Measurements from ENCODE around the gene AP5B1. TPM values are rescaled to one million over a fixed set of nuclear protein-coding genes. Genes with fewer than 3 reads are reported as not detected.
"Not testable (repeated sequence)": the region's sequence is repeated elsewhere in the genome, so short reads cannot be mapped to it uniquely, and the experiment has no call there.

Gene AP5B1
- total RNA-seq, 2 experiments from 2014 or later = 12.9 to 25.6 TPM

DNA sequence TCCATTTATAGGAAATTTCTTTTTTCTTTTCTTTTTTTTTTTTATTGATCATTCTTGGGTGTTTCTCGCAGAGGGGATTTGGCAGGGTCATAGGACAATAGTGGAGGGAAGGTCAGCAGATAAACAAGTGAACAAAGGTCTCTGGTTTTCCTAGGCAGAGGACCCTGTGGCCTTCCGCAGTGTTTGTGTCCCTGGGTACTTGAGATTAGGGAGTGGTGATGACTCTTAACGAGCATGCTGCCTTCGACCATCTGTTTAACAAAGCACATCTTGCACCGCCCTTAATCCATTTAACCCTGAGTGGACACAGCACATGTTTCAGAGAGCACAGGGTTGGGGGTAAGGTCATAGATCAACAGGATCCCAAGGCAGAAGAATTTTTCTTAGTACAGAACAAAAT, 18.6 kb downstream of the AP5B1 start:
- H3K4me3 ChIP-seq (ENCODE audit: low read depth, low read length, poor library complexity, severe bottlenecking); DNase-seq (ENCODE audit: low spot score); H3K4me2 ChIP-seq (ENCODE audit: low read length); H3K4me1 ChIP-seq (ENCODE audit: insufficient read depth, low read length, poor library complexity, severe bottlenecking); H3K27ac ChIP-seq (ENCODE audit: low read depth, low read length, poor library complexity, severe bottlenecking); intact Hi-C loops (cut with micrococcal nuclease; ENCODE audit: unreplicated experiment); POLR2A ChIA-PET; H4K20me1 ChIP-seq (ENCODE audit: insufficient read depth, low read length); H3K9me3 ChIP-seq (ENCODE audit: low read length); BruUV-seq (replicated peaks); CTCF ChIA-PET (ENCODE audit: unreplicated experiment); H2AFZ ChIP-seq (ENCODE audit: low read length); H3K36me3 ChIP-seq (ENCODE audit: insufficient read depth, low read length); H3K9me2 ChIP-seq (ENCODE audit: insufficient read depth, low read length); H3K79me2 ChIP-seq (ENCODE audit: insufficient read depth, low read depth, low read length): not testable (repeated sequence)

- no peaks in the 10 kb centered on the region for H3K36me3 ChIP-seq (ENCODE audit: insufficient read depth, low read length)
- no peaks in the 10 kb centered on the region for H3K9me3 ChIP-seq (ENCODE audit: low read length)
- H3K4me1 ChIP-seq (ENCODE audit: insufficient read depth, low read length, poor library complexity, severe bottlenecking) = no peaks in the 10 kb centered on the region
- H4K20me1 ChIP-seq (ENCODE audit: insufficient read depth, low read length) = no peaks in the 10 kb centered on the region
- TF ChIP-seq, protein P1, sequence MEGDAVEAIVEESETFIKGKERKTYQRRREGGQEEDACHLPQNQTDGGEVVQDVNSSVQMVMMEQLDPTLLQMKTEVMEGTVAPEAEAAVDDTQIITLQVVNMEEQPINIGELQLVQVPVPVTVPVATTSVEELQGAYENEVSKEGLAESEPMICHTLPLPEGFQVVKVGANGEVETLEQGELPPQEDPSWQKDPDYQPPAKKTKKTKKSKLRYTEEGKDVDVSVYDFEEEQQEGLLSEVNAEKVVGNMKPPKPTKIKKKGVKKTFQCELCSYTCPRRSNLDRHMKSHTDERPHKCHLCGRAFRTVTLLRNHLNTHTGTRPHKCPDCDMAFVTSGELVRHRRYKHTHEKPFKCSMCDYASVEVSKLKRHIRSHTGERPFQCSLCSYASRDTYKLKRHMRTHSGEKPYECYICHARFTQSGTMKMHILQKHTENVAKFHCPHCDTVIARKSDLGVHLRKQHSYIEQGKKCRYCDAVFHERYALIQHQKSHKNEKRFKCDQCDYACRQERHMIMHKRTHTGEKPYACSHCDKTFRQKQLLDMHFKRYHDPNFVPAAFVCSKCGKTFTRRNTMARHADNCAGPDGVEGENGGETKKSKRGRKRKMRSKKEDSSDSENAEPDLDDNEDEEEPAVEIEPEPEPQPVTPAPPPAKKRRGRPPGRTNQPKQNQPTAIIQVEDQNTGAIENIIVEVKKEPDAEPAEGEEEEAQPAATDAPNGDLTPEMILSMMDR (conservative IDR thresholded peaks at IDR 0.05; ENCODE audit: low read length) = no peak
- TF ChIP-seq EZH2phosphoT487 (IDR thresholded peaks at IDR 0.05; ENCODE audit: borderline replicate concordance, low read depth, low read length) = no peak
- intact Hi-C loops (cut with micrococcal nuclease; ENCODE audit: unreplicated experiment) = no loop called here
- no peak for DNase-seq (ENCODE audit: low spot score)
- no peak overlapping the region for H2AFZ ChIP-seq (ENCODE audit: low read length)
- H3K9me2 ChIP-seq (ENCODE audit: insufficient read depth, low read length) = no peaks in the 10 kb centered on the region
- no peak overlapping the region for H3K4me3 ChIP-seq (ENCODE audit: low read depth, low read length, poor library complexity, severe bottlenecking)
- no peak overlapping the region for H3K27ac ChIP-seq (ENCODE audit: low read depth, low read length, poor library complexity, severe bottlenecking)
- H3K4me2 ChIP-seq (ENCODE audit: low read length) = no peak overlapping the region
- H3K79me2 ChIP-seq (ENCODE audit: insufficient read depth, low read depth, low read length) = no peaks in the 10 kb centered on the region
- CTCF ChIA-PET (ENCODE audit: unreplicated experiment) = no interaction called here
- no TSS peak for BruUV-seq (replicated peaks)
- POLR2A ChIA-PET = interaction anchor here (0.5 to 0.6 kb wide), 2 partner anchors 77 to 791 kb away, joined by 3 read pairs; no protein-coding TSS in a partner anchor
Observed at GRCh38 chr11:65745049-65745448, 35.7 kb downstream of the AP5B1 start.

DNA sequence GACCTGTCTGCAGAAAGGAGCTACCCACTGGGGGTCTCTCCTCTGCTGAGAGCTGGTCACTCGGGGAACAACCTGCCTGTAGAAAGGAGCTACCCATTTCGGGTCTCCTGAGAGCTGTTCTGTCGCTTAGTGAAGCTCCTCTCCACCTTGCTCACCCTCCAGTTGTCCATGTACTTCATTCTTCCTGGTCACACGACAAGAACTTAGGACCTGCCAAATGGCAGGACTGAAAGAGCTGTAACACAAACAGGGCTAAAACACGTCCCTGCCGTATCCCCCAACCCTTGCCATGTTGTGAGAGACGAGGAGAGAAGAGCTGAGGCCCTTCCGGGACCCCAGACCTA, 36.1 kb downstream of the AP5B1 start:
- TF ChIP-seq, protein P1 (conservative IDR thresholded peaks at IDR 0.05; ENCODE audit: low read length) = no peak
- no peak for TF ChIP-seq EZH2phosphoT487 (IDR thresholded peaks at IDR 0.05; ENCODE audit: borderline replicate concordance, low read depth, low read length)
- no peaks in the 10 kb centered on the region for H3K36me3 ChIP-seq (ENCODE audit: insufficient read depth, low read length)
- CTCF ChIA-PET (ENCODE audit: unreplicated experiment) = no interaction called here
- POLR2A ChIA-PET = interaction anchor here (0.5 to 0.6 kb wide), 2 partner anchors 77 to 791 kb away, joined by 3 read pairs; no protein-coding TSS in a partner anchor
- no peak overlapping the region for H2AFZ ChIP-seq (ENCODE audit: low read length)
- H3K9me2 ChIP-seq (ENCODE audit: insufficient read depth, low read length) = no peaks in the 10 kb centered on the region
- H3K27ac ChIP-seq (ENCODE audit: low read depth, low read length, poor library complexity, severe bottlenecking) = no peak overlapping the region
- BruUV-seq (replicated peaks) = no TSS peak
- H4K20me1 ChIP-seq (ENCODE audit: insufficient read depth, low read length) = no peaks in the 10 kb centered on the region
- H3K4me1 ChIP-seq (ENCODE audit: insufficient read depth, low read length, poor library complexity, severe bottlenecking) = no peaks in the 10 kb centered on the region
- H3K4me2 ChIP-seq (ENCODE audit: low read length) = no peak overlapping the region
- intact Hi-C loops (cut with micrococcal nuclease; ENCODE audit: unreplicated experiment) = no loop called here
- H3K79me2 ChIP-seq (ENCODE audit: insufficient read depth, low read depth, low read length) = no peaks in the 10 kb centered on the region
- no peaks in the 10 kb centered on the region for H3K9me3 ChIP-seq (ENCODE audit: low read length)
- H3K4me3 ChIP-seq (ENCODE audit: low read depth, low read length, poor library complexity, severe bottlenecking) = no peak overlapping the region
- DNase-seq (ENCODE audit: low spot score) = no peak
